Hematopoietic multipotent progenitor cell treated with erythropoietin and hydrocortisone succinate and interleukin-3 and kit ligand, for 17 days (in vitro differentiated cells): ENCODE data around the gene DZIP1L.

Source experiments
- DNase-seq: peaks from one replicate; pipeline ENCODE4 v3.0.0-alpha.2; 2015; ENCODE audit warnings: low spot score

Gene DZIP1L

GRCh38 chr3:138034918-138035317 lies 80.5 kb downstream of the DZIP1L start:
- DNase-seq = no peak

GRCh38 chr3:138033202-138033691 lies 82.2 kb downstream of the DZIP1L start:
- DNase-seq = no peak

GRCh38 chr3:138032567-138032966 lies 82.8 kb downstream of the DZIP1L start:
- DNase-seq = no peak

GRCh38 chr3:138031536-138031935 lies 83.9 kb downstream of the DZIP1L start:
- DNase-seq = no peak

DNA sequence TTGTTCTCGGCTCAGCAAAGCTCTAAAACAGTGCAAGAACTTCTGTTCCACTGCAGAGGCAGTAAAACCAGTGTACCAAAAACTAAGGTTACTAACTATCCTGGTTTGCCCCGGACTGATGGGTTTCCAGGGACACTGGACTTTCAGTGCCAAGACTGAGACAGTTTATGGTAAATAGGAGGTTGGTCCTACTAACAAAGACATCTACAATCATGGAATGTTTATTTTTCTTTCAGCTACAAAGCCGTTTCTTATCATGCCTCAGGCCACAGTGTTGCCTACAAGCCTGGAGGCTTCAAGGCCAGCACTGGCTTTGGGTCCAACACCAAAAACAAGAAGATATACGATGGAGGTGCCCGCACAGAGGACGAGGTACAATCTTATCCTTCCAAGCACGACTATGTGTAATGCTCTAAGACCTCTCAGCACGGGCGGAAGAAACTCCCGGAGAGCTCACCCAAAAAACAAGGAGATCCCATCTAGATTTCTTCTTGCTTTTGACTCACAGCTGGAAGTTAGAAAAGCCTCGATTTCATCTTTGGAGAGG lies 84.6 kb downstream of the DZIP1L start:
- no peak for DNase-seq

GRCh38 chr3:138027821-138028220 lies 87.6 kb downstream of the DZIP1L start:
- no peak for DNase-seq

DNA sequence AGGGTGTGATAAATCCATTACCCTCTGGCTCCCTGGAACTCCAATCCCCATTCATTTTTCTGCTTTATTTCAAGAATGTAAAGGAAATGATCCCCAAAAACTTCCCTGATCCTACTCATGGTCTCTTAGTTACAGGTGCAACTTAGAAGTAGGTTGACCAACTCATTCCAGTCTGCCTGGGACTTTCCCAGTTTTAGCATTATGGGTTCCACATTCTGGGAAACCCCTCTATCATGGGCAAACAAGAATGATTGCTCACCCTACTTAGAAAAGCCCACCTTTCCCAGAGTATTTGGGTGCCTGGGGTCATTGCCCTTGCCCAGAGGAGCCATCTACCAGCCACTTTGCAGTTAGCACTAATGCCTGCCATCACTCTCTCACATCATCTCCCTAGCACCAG lies 89.9 kb downstream of the DZIP1L start:
- no peak for DNase-seq

DNA sequence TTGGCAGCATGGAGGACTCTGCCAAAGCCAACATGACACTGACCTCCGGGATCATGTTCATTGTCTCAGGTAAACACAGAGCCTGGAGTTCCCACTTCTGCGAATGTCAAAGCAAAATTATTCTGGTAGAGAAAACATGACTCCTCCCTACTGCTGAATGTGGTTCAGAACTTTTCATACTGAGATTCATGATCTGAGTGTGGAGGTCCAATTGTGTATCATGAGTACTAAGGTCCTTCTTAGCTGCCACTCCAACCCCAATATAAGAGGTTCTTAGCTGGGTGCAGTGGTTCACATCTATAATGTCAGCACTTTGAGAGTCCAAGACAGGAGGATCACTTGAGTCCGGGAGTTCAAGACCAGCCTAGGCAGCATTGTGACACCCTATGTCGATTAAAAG lies 91.7 kb downstream of the DZIP1L start:
- DNase-seq = no peak

- no peak for DNase-seq
Observed at GRCh38 chr3:138019281-138020069, 95.9 kb downstream of the DZIP1L start.

- DNase-seq = no peak
Observed at GRCh38 chr3:138016065-138016464, 99.3 kb downstream of the DZIP1L start.

GRCh38 chr3:138012526-138012925 lies 102.9 kb downstream of the DZIP1L start:
- no peak for DNase-seq
